DND-41 (cell line): ENCODE results near the gene S100A1.
A peak's percentile ranks its signal among the peaks of the same experiment; 100 is the strongest.

Experiments used
- ATAC-seq: fragments of 200-7000 bp; cut with Tn5 transposase; 3 replicates; pipeline ENCODE4 v1.9.1; 2021; ENCODE audit warnings: low read depth; ENCODE audit not compliant: insufficient read depth
- DNase-seq: peaks from one replicate; pipeline ENCODE4 v3.0.0-alpha.2; 2020
- H2AFZ ChIP-seq: 2 replicates; pipeline ENCODE4 v1.6.0; 2012; ENCODE audit warnings: low read depth, low read length
- H3K27ac ChIP-seq: 2 replicates; pipeline ENCODE4 v1.5.1; 2012; ENCODE audit warnings: low read length, inconsistent platforms
- H3K27me3 ChIP-seq: fragments of 200-600 bp; sonication (generic); 2 replicates; pipeline ENCODE4 v1.6.0; 2012; ENCODE audit warnings: low read length, mild to moderate bottlenecking, inconsistent platforms; ENCODE audit not compliant: insufficient read depth, poor library complexity
- H3K36me3 ChIP-seq: 2 replicates; pipeline ENCODE4 v1.5.1; 2012; ENCODE audit warnings: low read length, inconsistent platforms; ENCODE audit not compliant: insufficient read depth
- H3K4me1 ChIP-seq: 2 replicates; pipeline ENCODE4 v1.5.1; 2012; ENCODE audit warnings: mild to moderate bottlenecking, low read length; ENCODE audit not compliant: insufficient read depth
- H3K4me2 ChIP-seq: 2 replicates; pipeline ENCODE4 v1.6.0; 2012; ENCODE audit warnings: mild to moderate bottlenecking, moderate library complexity, low read length, inconsistent platforms; ENCODE audit not compliant: insufficient read depth
- H3K4me3 ChIP-seq, 2 experiments: fragments of 200-600 bp in 1 of 2; shearing (Covaris generic) in 1 of 2; 2 replicates each; pipeline ENCODE4 v1.5.1; 2012 to 2016; ENCODE audit warnings: inconsistent platforms in 2 of 2, low read length in 2 of 2, mild to moderate bottlenecking in 2 of 2, low read depth in 1 of 2, moderate library complexity in 1 of 2
- H3K79me2 ChIP-seq: 2 replicates; pipeline ENCODE4 v1.6.0; 2012; ENCODE audit warnings: low read length, inconsistent platforms; ENCODE audit not compliant: insufficient read depth
- H3K9ac ChIP-seq: 2 replicates; pipeline ENCODE4 v1.6.0; 2012; ENCODE audit warnings: low read depth, mild to moderate bottlenecking, inconsistent platforms, low read length, moderate library complexity
- H3K9me3 ChIP-seq: 2 replicates; pipeline ENCODE4 v1.5.1; 2012; ENCODE audit warnings: low read length, moderate library complexity, mild to moderate bottlenecking, inconsistent platforms; ENCODE audit not compliant: insufficient read depth, severe bottlenecking
- H4K20me1 ChIP-seq: 2 replicates; pipeline ENCODE4 v1.6.0; 2012; ENCODE audit warnings: low read length; ENCODE audit not compliant: insufficient read depth
- CTCF ChIP-seq: IDR thresholded peaks from 2 replicates; pipeline ENCODE4 v1.5.1; 2012; ENCODE audit warnings: borderline replicate concordance, low read length, moderate library complexity, mild to moderate bottlenecking; ENCODE audit not compliant: poor library complexity, severe bottlenecking; ENCODE audit errors: extremely low read depth
- EZH2 ChIP-seq: IDR thresholded peaks from 3 replicates; pipeline ENCODE4 v1.6.1; 2012; ENCODE audit warnings: borderline replicate concordance, low read depth, mild to moderate bottlenecking, moderate library complexity, low read length, inconsistent platforms; ENCODE audit not compliant: severe bottlenecking

The S100A1 gene

GRCh38 chr1:153646672-153647345 is 18.6 kb downstream of the S100A1 start:
- TF ChIP-seq EZH2 (no peak), CTCF (no peak)
- no peak for DNase-seq
- ATAC-seq = peak; percentile 13; the same call in 2 of the 3 replicates
- no peaks in the 10 kb centered on the region for H3K4me1 ChIP-seq
- no peaks in the 10 kb centered on the region for H3K27me3 ChIP-seq
- H3K36me3 ChIP-seq = peaks cover 57% of the 10 kb centered on the region
- peaks cover 11% of the 10 kb centered on the region; the same call in 1 of the 2 replicates for H4K20me1 ChIP-seq
- no peak overlapping the region for H3K9ac ChIP-seq
- no peak overlapping the region for H3K4me2 ChIP-seq
- no peak overlapping the region for H2AFZ ChIP-seq
- H3K4me3 ChIP-seq = no peak overlapping the region
- H3K9me3 ChIP-seq = no peaks in the 10 kb centered on the region
- H3K79me2 ChIP-seq = peaks cover 14% of the 10 kb centered on the region
- H3K27ac ChIP-seq = no peak overlapping the region

- Histone ChIP-seq H3K4me2 (no peak overlapping the region), H3K4me1 (no peaks in the 10 kb centered on the region), H3K9ac (no peak overlapping the region), H3K79me2 (peaks cover 10% of the 10 kb centered on the region; the same call in 1 of the 2 replicates), H3K36me3 (peaks cover 52% of the 10 kb centered on the region), H3K9me3 (no peaks in the 10 kb centered on the region), H3K4me3 (no peak overlapping the region), H4K20me1 (peaks cover 11% of the 10 kb centered on the region; the same call in 1 of the 2 replicates), H3K27ac (no peak overlapping the region), H2AFZ (no peak overlapping the region), H3K27me3 (no peaks in the 10 kb centered on the region)
- ATAC-seq = peak; percentile 25; the same call in 2 of the 3 replicates
- TF ChIP-seq EZH2 (no peak), CTCF (peak; percentile 10)
- DNase-seq = no peak
Measured at GRCh38 chr1:153647346-153647714, 19.1 kb downstream of the S100A1 start.

GRCh38 chr1:153648000-153648643 is 19.9 kb downstream of the S100A1 start:
- Histone ChIP-seq H3K36me3 (peaks cover 44% of the 10 kb centered on the region), H3K79me2 (peaks cover 7% of the 10 kb centered on the region; the same call in 1 of the 2 replicates), H3K9ac (no peak overlapping the region), H3K4me1 (no peaks in the 10 kb centered on the region), H3K27me3 (no peaks in the 10 kb centered on the region), H3K4me2 (no peak overlapping the region), H4K20me1 (peaks cover 11% of the 10 kb centered on the region; the same call in 1 of the 2 replicates), H2AFZ (no peak overlapping the region), H3K4me3 (no peak overlapping the region), H3K9me3 (no peaks in the 10 kb centered on the region), H3K27ac (no peak overlapping the region)
- ATAC-seq = peak; percentile 40
- no peak for DNase-seq
- TF ChIP-seq EZH2 = no peak
- no peak for TF ChIP-seq CTCF
